Measurements from ENCODE around the gene GBGT1. TPM values are rescaled to one million over a fixed set of nuclear protein-coding genes. Genes with fewer than 3 reads are reported as not detected.
A peak's percentile ranks its signal among the peaks of the same experiment; 100 is the strongest.
"Not testable (repeated sequence)": the region's sequence is repeated elsewhere in the genome, so short reads cannot be mapped to it uniquely, and the experiment has no call there.

GBGT1 gene
- total and polyA plus RNA-seq, 4 experiments from 2014 or later = 0.16 to 6.3 (median 2.1) TPM

GRCh38 chr9:133207540-133208170 is 43.9 kb upstream of the GBGT1 start:
- H3K9me3 Mint-ChIP-seq = no peaks in the 10 kb centered on the region
- ChIA-PET CTCF (ENCODE audit: partially characterized antibody) (no interaction called here), POLR2A (ENCODE audit: partially characterized antibody) (no interaction called here)
- Histone ChIP-seq H3K27me3 (ENCODE audit: insufficient read depth, low read length) (no peaks in the 10 kb centered on the region), H3K36me3 (ENCODE audit: insufficient read depth, low read length) (no peaks in the 10 kb centered on the region), H3K27ac (ENCODE audit: low read depth, low read length) (no peak overlapping the region), H3K4me3 (ENCODE audit: low read length in 2 of 2) (no peak overlapping the region), H3K4me1 (ENCODE audit: insufficient read depth, low read length) (no peaks in the 10 kb centered on the region), H3K9me3 (ENCODE audit: control insufficient read depth in 1 of 2, low read length in 2 of 2) (no peaks in the 10 kb centered on the region)
- no peak overlapping the region for H3K4me3 Mint-ChIP-seq
- intact Hi-C loops (cut with micrococcal nuclease) = no loop called here
- H3K27me3 Mint-ChIP-seq = peaks cover 13 to 18% of the 10 kb centered on the region in 2 donors
- DNase-seq = peak in 1 of 5 donors; percentile 34
- no peak overlapping the region for H3K27ac Mint-ChIP-seq
- H3K36me3 Mint-ChIP-seq = no peaks in the 10 kb centered on the region
- no peaks in the 10 kb centered on the region for H3K4me1 Mint-ChIP-seq

GRCh38 chr9:133207021-133207531 is 43.4 kb upstream of the GBGT1 start:
- no peaks in the 10 kb centered on the region for H3K36me3 ChIP-seq (ENCODE audit: insufficient read depth, low read length)
- intact Hi-C loops (cut with micrococcal nuclease) = no loop called here
- CTCF ChIA-PET (ENCODE audit: partially characterized antibody) = no interaction called here

DNA sequence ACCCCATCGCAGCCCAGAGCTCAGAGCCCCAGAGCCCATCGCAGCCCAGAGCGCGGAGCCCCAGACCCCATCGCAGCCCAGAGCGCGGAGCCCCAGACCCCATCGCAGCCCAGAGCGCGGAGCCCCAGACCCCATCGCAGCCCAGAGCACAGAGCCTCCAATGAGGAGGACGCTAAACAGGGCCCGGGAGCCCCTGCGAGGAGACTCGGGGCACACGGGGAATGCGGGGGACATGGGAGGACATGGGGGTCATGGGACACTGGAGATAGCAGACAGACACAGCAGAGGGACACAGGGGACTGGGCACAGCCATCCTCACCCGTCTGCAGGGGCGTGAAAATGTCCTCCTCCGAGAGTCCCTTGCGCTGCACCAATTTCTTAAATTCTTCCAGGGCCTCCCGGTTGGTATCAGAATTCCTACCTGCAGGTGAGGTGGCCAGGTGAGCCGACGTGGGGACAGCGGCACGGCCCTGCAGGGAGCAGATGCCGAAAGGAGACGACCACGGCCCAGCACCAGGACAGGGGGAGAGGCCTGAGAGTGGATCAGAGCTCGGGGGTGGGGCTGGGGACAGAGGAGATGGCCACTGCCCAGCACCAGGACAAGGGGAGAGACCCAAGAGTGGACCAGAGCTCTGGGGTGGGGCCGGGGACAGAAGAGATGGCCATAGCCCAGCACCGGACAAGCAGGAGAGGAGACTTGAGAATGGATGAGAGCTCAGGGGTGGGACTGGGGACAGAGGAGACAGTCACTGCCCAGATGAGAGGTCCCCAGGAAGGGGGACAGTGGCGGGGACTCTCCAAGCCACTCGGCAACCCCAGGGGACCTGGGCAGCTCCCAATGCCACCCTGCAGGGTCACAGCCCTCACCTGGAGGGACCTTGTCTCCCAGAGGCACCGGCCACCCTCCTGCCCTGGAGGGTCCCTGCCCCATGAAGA is 42.5 kb upstream of the GBGT1 start:
- Histone ChIP-seq H3K27ac (ENCODE audit: low read depth, low read length) (no peak overlapping the region), H3K4me3 (ENCODE audit: low read length in 2 of 2) (no peak overlapping the region), H3K9me3 (ENCODE audit: control insufficient read depth in 1 of 2, low read length in 2 of 2) (no peaks in the 10 kb centered on the region), H3K36me3 (ENCODE audit: insufficient read depth, low read length) (no peaks in the 10 kb centered on the region), H3K27me3 (ENCODE audit: insufficient read depth, low read length) (no peaks in the 10 kb centered on the region), H3K4me1 (ENCODE audit: insufficient read depth, low read length) (no peaks in the 10 kb centered on the region)
- CTCF ChIA-PET (ENCODE audit: partially characterized antibody) = no interaction called here
- DNase-seq = no peak
- no peaks in the 10 kb centered on the region for H3K4me1 Mint-ChIP-seq
- intact Hi-C loops (cut with micrococcal nuclease) = no loop called here
- H3K27me3 Mint-ChIP-seq = peaks cover 12 to 13% of the 10 kb centered on the region in 2 donors
- H3K4me3 Mint-ChIP-seq = no peak overlapping the region
- no peaks in the 10 kb centered on the region for H3K9me3 Mint-ChIP-seq
- H3K27ac Mint-ChIP-seq = peak overlapping the region in 1 of 7 donors; percentile 56
- POLR2A ChIA-PET (ENCODE audit: partially characterized antibody) = no interaction called here
- no peaks in the 10 kb centered on the region for H3K36me3 Mint-ChIP-seq

More at GRCh38 chr9:133207021-133207531, 43.4 kb upstream of the GBGT1 start:
- Histone ChIP-seq H3K4me3 (ENCODE audit: low read length in 2 of 2) (no peak overlapping the region), H3K27me3 (ENCODE audit: insufficient read depth, low read length) (no peaks in the 10 kb centered on the region), H3K4me1 (ENCODE audit: insufficient read depth, low read length) (no peaks in the 10 kb centered on the region), H3K9me3 (ENCODE audit: control insufficient read depth in 1 of 2, low read length in 2 of 2) (no peaks in the 10 kb centered on the region), H3K27ac (ENCODE audit: low read depth, low read length) (no peak overlapping the region)
- Mint-ChIP-seq H3K9me3 (no peaks in the 10 kb centered on the region), H3K27ac (no peak overlapping the region), H3K4me1 (no peaks in the 10 kb centered on the region), H3K36me3 (no peaks in the 10 kb centered on the region), H3K4me3 (no peak overlapping the region), H3K27me3 (peaks cover 11 to 16% of the 10 kb centered on the region in 2 donors)
- POLR2A ChIA-PET (ENCODE audit: partially characterized antibody) = no interaction called here
- no peak for DNase-seq

- H3K4me3 Mint-ChIP-seq; H3K4me3 ChIP-seq (ENCODE audit: low read length in 2 of 2); intact Hi-C loops (cut with micrococcal nuclease); H3K36me3 Mint-ChIP-seq; H3K27ac Mint-ChIP-seq; H3K9me3 ChIP-seq (ENCODE audit: control insufficient read depth in 1 of 2, low read length in 2 of 2); DNase-seq; H3K4me1 Mint-ChIP-seq; H3K4me1 ChIP-seq (ENCODE audit: insufficient read depth, low read length); H3K27me3 ChIP-seq (ENCODE audit: insufficient read depth, low read length); H3K27ac ChIP-seq (ENCODE audit: low read depth, low read length); POLR2A ChIA-PET (ENCODE audit: partially characterized antibody); H3K36me3 ChIP-seq (ENCODE audit: insufficient read depth, low read length); CTCF ChIA-PET (ENCODE audit: partially characterized antibody); H3K9me3 Mint-ChIP-seq: not testable (repeated sequence)
- H3K27me3 Mint-ChIP-seq = peaks cover 10 to 14% of the 10 kb centered on the region in 2 donors
Observed at GRCh38 chr9:133205481-133205887, 41.8 kb upstream of the GBGT1 start.

DNA sequence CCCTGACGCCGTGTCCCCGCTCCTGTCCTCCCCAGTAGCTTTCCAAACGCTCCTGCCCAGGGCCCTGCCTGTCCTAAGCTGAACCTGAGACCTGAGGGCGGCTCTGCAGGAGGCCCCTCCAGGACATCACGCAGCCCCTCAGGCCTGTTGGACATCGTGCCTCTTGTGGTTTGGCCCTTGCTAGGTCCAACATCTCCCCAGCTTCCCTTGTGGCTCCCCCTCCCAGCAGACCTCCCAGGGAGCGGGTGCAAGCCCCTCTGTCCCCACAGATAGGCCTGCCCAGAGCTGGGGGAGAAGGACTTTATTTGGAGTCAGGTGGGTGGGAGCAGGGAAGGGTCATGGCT is 41.3 kb upstream of the GBGT1 start:
- H3K4me3 Mint-ChIP-seq = no peak overlapping the region
- peaks cover 7 to 14% of the 10 kb centered on the region in 2 donors for H3K27me3 Mint-ChIP-seq
- POLR2A ChIA-PET (ENCODE audit: partially characterized antibody) = no interaction called here
- no peak overlapping the region for H3K27ac Mint-ChIP-seq
- H3K9me3 ChIP-seq (ENCODE audit: control insufficient read depth in 1 of 2, low read length in 2 of 2) = no peaks in the 10 kb centered on the region
- H3K27me3 ChIP-seq (ENCODE audit: insufficient read depth, low read length) = no peaks in the 10 kb centered on the region
- DNase-seq = no peak
- CTCF ChIA-PET (ENCODE audit: partially characterized antibody) = no interaction called here
- H3K4me1 ChIP-seq (ENCODE audit: insufficient read depth, low read length) = no peaks in the 10 kb centered on the region
- H3K4me1 Mint-ChIP-seq = peaks cover 2 to 5% (median 3%) of the 10 kb centered on the region in 4 donors
- no peak overlapping the region for H3K4me3 ChIP-seq (ENCODE audit: low read length in 2 of 2)
- intact Hi-C loops (cut with micrococcal nuclease) = no loop called here
- no peaks in the 10 kb centered on the region for H3K36me3 ChIP-seq (ENCODE audit: insufficient read depth, low read length)
- H3K9me3 Mint-ChIP-seq = no peaks in the 10 kb centered on the region
- H3K27ac ChIP-seq (ENCODE audit: low read depth, low read length) = no peak overlapping the region
- no peaks in the 10 kb centered on the region for H3K36me3 Mint-ChIP-seq

- no peaks in the 10 kb centered on the region for H3K9me3 ChIP-seq (ENCODE audit: control insufficient read depth in 1 of 2, low read length in 2 of 2)
- H3K4me3 ChIP-seq (ENCODE audit: low read length in 2 of 2) = no peak overlapping the region
- no peaks in the 10 kb centered on the region for H3K4me1 ChIP-seq (ENCODE audit: insufficient read depth, low read length)
- no peak for DNase-seq
- H3K36me3 ChIP-seq (ENCODE audit: insufficient read depth, low read length) = no peaks in the 10 kb centered on the region
- Mint-ChIP-seq H3K4me3 (no peak overlapping the region), H3K27ac (no peak overlapping the region), H3K36me3 (no peaks in the 10 kb centered on the region), H3K9me3 (no peaks in the 10 kb centered on the region), H3K27me3 (peaks cover 4 to 13% of the 10 kb centered on the region in 2 donors), H3K4me1 (peaks cover 2 to 7% (median 4%) of the 10 kb centered on the region in 4 donors)
- intact Hi-C loops (cut with micrococcal nuclease) = no loop called here
- ChIA-PET POLR2A (ENCODE audit: partially characterized antibody) (no interaction called here), CTCF (ENCODE audit: partially characterized antibody) (no interaction called here)
- no peak overlapping the region for H3K27ac ChIP-seq (ENCODE audit: low read depth, low read length)
- H3K27me3 ChIP-seq (ENCODE audit: insufficient read depth, low read length) = no peaks in the 10 kb centered on the region
Observed at GRCh38 chr9:133204335-133204992, 40.8 kb upstream of the GBGT1 start.

DNA sequence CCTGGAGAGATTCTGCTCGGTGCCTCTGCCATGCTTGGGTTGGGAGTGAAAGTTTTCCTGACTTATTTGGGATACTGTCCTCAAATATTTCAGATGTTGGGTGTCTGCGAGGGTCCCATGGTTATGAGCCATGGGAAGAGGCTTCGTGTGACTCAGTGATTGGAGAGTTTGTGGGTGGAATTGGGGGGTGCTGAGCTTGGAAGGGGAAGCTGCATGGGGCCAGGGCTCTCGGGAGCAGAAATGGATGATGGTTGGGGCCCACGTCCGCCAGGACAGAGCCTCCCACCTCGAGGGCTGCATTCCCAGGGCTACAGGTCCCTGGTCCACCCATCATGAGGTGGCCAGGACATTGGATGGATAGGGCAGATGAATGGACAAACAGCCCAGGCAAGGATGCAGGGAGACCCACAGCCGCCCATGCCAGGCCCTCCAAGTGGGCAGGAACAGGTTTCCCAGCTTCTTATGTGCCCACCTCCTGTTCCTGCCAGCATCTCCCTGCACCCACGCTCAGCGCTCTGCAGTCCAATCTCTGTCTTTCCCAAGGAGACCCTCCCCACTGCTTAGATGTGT is 39.9 kb upstream of the GBGT1 start:
- intact Hi-C loops (cut with micrococcal nuclease) = no loop called here
- CTCF ChIA-PET (ENCODE audit: partially characterized antibody) = no interaction called here
- POLR2A ChIA-PET (ENCODE audit: partially characterized antibody) = no interaction called here

More for the DNA sequence above, 39.9 kb upstream of the GBGT1 start:
- H3K9me3 Mint-ChIP-seq = no peaks in the 10 kb centered on the region
- H3K4me1 Mint-ChIP-seq = peaks cover 2 to 11% (median 4%) of the 10 kb centered on the region in 4 donors
- no peak overlapping the region for H3K27ac Mint-ChIP-seq
- peaks cover 4 to 13% of the 10 kb centered on the region in 2 donors for H3K27me3 Mint-ChIP-seq
- no peak for DNase-seq
- no peaks in the 10 kb centered on the region for H3K4me1 ChIP-seq (ENCODE audit: insufficient read depth, low read length)
- H3K27ac ChIP-seq (ENCODE audit: low read depth, low read length) = no peak overlapping the region
- H3K9me3 ChIP-seq (ENCODE audit: control insufficient read depth in 1 of 2, low read length in 2 of 2) = no peaks in the 10 kb centered on the region
- H3K4me3 ChIP-seq (ENCODE audit: low read length in 2 of 2) = no peak overlapping the region
- H3K36me3 ChIP-seq (ENCODE audit: insufficient read depth, low read length) = no peaks in the 10 kb centered on the region
- no peaks in the 10 kb centered on the region for H3K36me3 Mint-ChIP-seq
- H3K27me3 ChIP-seq (ENCODE audit: insufficient read depth, low read length) = no peaks in the 10 kb centered on the region
- H3K4me3 Mint-ChIP-seq = no peak overlapping the region
